HG03135 (cell line): ENCODE results near the gene NEMP1.
"Not testable (repeated sequence)": the region's sequence is repeated elsewhere in the genome, so short reads cannot be mapped to it uniquely, and the experiment has no call there.

ENCODE experiments used
- ATAC-seq: cut with Tn5 transposase; IDR thresholded peaks from one replicate; pipeline ENCODE4 v1.9.1; 2021; ENCODE audit warnings: mild to moderate bottlenecking, moderate library complexity; ENCODE audit not compliant: unreplicated experiment

The NEMP1 gene

DNA sequence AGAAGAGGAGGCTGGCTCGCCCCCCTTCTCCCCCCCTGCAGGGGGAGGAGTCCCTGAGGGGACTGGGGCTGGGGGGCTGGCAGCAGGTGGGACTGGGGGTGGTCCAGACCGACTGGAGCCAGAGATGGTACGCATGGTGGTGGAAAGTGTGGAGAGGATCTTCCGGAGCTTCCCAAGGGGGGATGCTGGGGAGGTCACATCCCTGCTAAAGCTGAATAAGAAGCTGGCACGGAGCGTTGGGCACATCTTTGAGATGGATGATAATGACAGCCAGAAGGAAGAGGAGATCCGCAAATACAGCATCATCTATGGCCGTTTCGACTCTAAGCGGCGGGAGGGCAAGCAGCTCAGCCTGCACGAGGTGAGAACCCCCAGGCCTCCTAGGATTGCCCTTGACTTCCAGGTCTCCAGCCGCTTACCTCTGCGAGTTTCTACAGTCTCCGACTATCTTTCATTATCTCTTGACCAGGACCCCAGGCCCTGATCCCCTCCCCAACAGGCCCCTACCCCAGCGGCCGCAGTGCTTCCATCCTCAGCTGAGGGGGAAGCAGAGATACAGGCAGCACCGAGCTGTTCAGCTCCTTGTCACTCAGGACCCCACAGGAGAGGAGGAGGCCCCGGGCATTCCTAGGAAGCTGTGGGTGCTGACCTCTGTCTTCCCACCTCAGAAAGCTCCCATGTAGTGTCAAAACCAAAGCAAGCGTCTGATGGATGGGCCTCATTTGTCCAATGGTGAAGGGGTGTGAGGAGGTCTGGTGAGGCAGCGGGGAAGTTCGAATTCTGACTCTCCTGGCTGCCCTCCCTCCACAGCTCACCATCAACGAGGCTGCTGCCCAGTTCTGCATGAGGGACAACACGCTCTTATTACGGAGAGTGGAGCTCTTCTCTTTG lies 13.3 kb upstream of the NEMP1 start:
- no peak for ATAC-seq

GRCh38 chr12:57090924-57091637 lies 12.5 kb upstream of the NEMP1 start:
- ATAC-seq = no peak

- no peak for ATAC-seq
Observed at GRCh38 chr12:57090490-57090889, 11.9 kb upstream of the NEMP1 start.

DNA sequence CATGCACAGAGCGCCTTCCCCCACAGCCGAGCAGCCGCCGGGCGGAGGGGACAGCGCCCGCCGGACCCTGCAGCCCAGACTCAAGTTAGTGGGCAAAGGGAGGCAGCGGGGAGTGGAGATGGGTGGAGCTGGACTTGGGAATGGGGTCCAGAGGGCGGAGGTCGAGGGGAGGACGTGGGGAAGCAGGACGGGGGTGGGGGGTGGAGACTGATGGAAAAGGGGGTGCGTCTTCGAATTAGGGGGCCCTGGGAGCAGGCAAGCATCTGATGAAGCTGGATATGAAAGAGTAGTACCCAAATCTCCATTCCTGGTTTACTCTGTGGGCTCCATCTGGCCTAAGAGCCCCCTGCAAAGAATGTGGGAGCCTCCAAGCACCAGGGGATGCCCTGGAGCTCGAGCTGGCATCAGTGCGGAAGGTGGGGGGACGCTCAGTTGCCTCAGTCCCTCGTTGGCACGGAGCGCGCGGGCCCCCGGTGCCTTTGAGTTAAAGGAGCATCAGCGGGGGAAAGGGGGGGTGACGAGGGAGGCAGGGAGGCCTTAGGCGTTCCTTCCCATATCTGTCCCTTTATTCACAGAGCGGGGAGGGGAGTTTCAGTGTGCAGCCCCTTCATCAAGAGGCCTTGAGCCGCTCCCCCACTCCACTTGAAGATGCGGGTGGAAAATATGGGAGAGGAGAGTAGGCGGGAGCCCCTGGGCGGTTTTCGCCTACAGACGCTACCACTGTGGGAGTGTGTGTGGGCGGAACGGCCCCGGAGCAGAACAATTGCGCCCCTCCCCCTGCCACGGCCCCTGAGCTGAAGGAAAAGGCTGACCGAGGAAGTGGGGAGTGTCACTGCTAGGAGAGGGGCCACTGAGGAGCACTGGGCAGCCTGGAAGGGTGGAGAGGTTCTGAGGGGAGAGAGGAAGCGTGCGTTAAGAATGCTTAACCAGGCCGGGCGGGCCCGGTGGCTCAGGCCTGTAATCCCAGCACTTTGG lies 11.0 kb upstream of the NEMP1 start:
- ATAC-seq = no peak

GRCh38 chr12:57088354-57089270 lies 10.0 kb upstream of the NEMP1 start, which contains the start of gene NAB2:
Gene NAB2 (plus strand): TSS chr12:57089114. CDS start chr12:57089272, 158 bp downstream.
- peak; percentile 44 for ATAC-seq

GRCh38 chr12:57087691-57088353 lies 9.2 kb upstream of the NEMP1 start:
- ATAC-seq = peak; percentile 37

DNA sequence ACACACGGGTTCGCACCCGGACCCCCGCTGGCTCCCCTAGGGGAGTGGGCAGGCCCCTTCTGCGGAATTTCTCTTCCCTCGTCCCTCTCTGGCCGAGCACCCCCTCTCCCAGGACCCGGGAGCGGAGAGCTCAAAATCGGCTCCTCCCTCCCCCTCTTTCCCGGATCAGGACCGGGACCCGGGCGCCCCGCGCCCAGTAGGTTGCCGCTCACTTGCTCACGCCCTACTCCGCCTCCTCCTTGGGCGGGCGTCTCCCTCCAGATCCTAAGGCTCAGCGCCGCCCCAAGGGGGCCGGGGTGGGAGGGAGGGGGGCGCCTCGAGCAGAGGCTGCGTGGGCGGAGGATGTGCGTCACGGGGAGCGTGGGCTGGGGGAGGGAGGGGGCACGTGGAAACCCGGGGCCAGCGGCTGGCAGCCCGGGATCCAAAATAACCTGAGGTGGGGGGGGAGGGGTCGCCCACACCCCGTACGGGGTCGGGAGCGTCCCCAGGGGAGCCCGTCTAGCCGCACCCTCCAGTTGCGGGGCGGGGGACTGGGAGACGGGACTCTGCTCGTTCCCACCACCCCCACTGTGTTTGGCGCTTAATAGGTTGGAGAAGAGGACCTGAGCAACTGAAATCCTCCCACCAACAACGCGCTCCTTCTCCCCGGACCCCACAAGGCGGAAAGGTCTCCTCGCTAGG lies 8.6 kb upstream of the NEMP1 start:
- ATAC-seq = peak; percentile 29

DNA sequence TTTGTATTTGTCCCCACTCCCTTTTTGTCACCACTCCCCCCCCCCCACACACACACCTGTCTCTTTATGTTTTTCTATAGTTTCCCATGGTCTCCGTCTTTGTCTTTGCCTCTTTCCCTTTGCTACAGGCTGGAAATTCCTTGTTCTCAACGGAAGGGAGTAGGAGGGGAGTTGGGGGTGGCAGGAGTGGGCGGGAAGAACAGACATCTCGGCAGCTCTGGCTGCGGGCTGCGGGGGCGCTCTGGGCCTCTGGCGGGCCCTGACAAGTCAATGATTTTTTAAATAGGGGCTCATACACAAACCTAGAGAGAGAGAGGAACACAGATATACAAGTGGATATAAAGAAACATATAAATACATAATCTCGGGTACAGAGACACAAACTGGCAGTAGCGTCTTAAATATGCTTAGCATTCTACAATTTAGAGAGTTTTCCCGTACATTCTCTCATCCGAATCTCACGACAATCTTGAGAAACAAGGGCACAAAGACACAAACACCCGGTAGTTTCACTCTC lies 8.0 kb upstream of the NEMP1 start:
- no peak for ATAC-seq

DNA sequence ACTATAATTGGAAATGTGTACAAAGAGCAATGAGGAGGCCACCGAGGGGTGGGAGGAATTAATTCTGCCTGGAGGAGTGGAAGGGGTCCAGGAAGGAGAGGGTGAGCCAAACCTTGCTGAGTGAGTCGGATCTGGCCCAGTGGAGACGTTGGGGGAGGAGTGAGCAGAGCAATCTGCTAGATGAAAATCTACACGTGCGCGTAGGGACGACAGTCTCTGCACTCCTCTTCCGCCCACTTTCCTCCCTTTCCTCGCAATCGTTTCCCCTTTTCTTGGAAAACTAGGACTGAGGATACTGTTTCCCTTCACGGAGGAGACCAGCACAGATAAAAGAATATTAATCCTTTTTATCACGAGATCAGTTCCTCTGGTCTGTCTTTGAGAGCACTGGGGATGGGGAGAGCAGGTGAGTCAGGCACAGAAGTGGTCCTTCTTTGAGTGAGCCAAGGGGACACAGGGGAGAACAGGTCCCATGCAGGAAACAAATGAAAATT lies 7.5 kb upstream of the NEMP1 start:
- no peak for ATAC-seq

GRCh38 chr12:57080855-57081254 lies 2.3 kb upstream of the NEMP1 start:
- ATAC-seq = no peak

DNA sequence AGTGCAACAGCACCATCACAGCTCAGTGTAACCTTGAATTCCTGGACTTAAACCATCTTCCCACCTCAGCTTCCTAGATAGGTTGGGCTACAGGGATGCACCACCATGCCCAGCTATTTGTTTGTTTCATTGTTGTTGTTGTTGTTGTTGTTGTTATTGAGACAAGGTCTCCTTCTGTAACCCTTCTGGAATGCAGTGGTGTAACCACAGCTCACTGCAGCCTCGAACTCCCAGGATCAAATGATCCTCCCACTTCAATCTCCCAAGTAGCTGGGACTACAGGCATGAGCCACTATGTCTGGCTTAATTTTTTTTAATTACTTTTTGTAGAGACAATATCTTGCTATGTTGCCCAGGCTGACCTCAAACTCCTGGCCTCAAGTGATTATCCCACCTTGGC lies 1.2 kb upstream of the NEMP1 start:
- no peak for ATAC-seq

DNA sequence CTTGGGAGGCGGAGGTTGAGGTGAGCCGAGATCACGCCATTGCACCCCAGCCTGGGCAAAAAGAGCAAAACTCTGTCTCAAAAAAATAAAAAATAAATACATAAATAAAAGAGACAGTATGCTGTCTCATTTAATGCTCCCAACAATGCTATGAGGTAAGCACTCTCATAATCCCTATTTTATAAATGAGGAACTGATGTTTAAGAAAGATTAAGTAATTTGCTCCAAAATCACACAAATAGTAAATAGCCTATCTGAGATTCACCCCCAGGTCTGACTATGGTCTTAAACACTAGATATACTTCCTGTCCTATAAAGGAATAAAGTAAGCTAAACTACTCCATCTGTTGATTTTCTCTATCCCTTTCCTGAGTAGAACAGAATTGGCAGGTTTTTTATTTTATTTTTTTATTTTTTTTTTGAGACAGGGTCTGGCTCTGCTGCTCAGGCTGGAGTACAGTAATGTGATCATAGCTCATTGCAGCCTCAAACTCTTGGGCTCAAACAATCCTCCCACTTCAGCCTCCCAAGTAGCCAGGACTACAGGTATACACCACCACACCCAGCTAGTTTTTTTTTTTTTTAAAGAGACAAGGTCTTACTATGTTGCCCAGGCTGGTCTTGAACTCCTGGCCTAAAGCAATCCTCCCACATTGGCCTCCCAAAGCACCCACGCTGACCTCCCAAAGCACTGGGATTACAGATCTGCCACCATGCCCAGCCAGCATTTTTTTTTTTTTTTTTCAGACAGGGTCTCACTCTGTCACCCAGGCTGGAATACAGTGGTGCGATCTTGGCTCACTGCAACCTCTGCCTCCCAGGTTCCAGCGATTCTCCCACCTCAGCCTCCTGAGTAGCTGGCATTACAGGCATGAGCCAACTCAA lies 4.8 kb downstream of the NEMP1 start:
- ATAC-seq = not testable (repeated sequence)

GRCh38 chr12:57072661-57073060 lies 5.9 kb downstream of the NEMP1 start:
- no peak for ATAC-seq

DNA sequence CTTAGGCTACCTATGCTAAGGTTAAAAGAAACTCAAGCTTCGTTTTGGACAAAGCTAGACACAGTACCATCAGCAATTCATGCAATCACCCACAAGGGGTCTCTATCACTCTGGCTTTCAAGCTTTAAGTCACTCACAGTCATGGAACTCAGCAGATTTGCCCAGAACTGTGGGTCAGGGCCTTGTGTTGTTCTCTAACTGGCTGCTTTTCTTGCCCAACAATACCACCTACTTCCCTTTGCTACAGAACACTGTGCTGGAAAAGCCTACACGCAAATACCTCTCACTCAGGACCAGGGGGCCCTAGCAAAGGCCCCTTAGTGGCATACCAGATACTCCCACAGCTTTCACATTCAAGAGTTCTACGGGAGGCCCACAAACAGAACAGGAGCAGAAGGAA lies 9.1 kb downstream of the NEMP1 start:
- peak; percentile 74 for ATAC-seq

DNA sequence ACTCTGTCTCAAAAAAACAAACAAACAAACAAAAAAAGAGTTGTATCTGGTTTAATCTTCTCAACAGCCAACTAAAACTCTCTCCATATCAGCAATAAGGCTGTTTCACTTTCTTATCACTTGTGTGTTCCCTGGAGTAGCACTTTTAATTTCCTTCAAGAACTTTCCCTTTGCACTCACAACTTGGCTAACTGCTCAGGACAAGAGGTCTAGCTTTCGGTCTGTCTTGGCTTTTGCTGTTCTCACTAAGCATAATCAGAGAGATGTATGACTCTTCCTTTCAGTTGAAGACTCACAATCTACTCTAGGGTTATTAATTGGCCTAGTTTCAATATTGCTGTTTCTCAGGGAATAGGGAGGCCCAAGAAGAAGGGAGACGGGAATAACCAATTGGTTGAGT lies 12.3 kb downstream of the NEMP1 start:
- no peak for ATAC-seq

- ATAC-seq = peak; percentile 62
Observed at GRCh38 chr12:57063991-57064685, 14.5 kb downstream of the NEMP1 start.

DNA sequence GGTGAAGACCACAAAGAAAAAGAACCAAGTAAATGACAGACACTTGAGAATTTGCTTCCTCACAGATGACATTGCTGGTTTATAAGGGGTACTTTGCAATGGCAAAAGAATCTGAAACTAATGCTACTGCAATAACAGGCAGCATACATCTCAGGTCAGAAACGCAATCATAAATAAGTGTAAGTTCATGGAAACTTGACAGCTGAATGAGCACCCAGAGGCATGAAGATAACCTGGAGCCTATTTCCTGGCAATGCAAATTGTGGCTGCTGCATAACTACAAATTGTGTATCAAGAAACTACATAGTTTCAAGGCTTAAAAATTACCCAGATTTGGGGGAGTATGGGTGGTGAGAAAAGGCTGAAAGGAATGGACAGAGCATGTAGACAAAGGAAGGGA lies 20.1 kb downstream of the NEMP1 start:
- ATAC-seq = no peak
